ENCODE data around the gene SRR.

DNA sequence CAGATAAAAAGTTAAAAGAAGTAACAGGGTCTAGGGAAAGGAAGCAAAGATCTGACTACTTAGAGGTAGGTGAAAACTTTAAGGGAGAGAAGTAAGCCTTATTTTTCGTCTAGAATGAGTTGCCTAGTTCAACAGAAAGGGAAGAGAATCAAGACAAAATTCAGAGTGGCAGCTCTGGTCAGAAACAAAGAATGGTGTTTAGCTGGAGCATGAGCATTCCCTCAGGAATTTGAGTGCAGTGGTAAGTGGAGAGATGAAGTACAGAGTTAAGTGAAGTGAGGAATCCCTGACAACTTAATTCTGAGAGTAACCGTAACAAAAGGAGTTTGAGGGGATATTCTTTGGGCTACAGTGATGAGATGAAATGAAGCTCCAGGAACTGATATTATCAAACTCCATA is 11.7 kb upstream of the SRR start:
- TF ChIP-seq, protein P1, sequence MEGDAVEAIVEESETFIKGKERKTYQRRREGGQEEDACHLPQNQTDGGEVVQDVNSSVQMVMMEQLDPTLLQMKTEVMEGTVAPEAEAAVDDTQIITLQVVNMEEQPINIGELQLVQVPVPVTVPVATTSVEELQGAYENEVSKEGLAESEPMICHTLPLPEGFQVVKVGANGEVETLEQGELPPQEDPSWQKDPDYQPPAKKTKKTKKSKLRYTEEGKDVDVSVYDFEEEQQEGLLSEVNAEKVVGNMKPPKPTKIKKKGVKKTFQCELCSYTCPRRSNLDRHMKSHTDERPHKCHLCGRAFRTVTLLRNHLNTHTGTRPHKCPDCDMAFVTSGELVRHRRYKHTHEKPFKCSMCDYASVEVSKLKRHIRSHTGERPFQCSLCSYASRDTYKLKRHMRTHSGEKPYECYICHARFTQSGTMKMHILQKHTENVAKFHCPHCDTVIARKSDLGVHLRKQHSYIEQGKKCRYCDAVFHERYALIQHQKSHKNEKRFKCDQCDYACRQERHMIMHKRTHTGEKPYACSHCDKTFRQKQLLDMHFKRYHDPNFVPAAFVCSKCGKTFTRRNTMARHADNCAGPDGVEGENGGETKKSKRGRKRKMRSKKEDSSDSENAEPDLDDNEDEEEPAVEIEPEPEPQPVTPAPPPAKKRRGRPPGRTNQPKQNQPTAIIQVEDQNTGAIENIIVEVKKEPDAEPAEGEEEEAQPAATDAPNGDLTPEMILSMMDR (IDR thresholded peaks at IDR 0.05): no peak
- no peak for TF ChIP-seq POLR2A (IDR thresholded peaks at IDR 0.05)
